Stimulated activated CD4-positive, alpha-beta T cell treated with anti-CD3 and anti-CD28 coated beads, Interleukin-12 subunit alpha, Interleukin-12 subunit beta, amount 100 ng/mL, for 48 hours (primary cell): ENCODE results near the gene GRIP1.

Source experiments
- DNase-seq, 3 donors: peaks; one replicate each; pipeline ENCODE4 v3.0.0-alpha.2; 2020; ENCODE audit warnings: low read depth in 2 of 3, low spot score in 1 of 3

Gene GRIP1

GRCh38 chr12:66602483-66603143 lies 76.3 kb downstream of the GRIP1 start:
- DNase-seq: no peak

GRCh38 chr12:66600903-66601302 lies 78.0 kb downstream of the GRIP1 start:
- DNase-seq: no peak

GRCh38 chr12:66599816-66600215 lies 79.1 kb downstream of the GRIP1 start:
- no peak for DNase-seq

GRCh38 chr12:66598608-66599007 lies 80.3 kb downstream of the GRIP1 start:
- no peak for DNase-seq

- no peak for DNase-seq
Measured at GRCh38 chr12:66598079-66598478, 80.8 kb downstream of the GRIP1 start.

GRCh38 chr12:66596199-66596598 lies 82.7 kb downstream of the GRIP1 start:
- DNase-seq: no peak

GRCh38 chr12:66594688-66595087 lies 84.2 kb downstream of the GRIP1 start:
- DNase-seq: no peak

- no peak for DNase-seq
Measured at GRCh38 chr12:66590275-66590985, 88.4 kb downstream of the GRIP1 start.

GRCh38 chr12:66589095-66589494 lies 89.8 kb downstream of the GRIP1 start:
- no peak for DNase-seq

GRCh38 chr12:66587912-66588311 lies 91.0 kb downstream of the GRIP1 start:
- DNase-seq: no peak

GRCh38 chr12:66584673-66585072 lies 94.2 kb downstream of the GRIP1 start:
- DNase-seq: no peak

- no peak for DNase-seq
Measured at GRCh38 chr12:66573605-66574004, 105.3 kb downstream of the GRIP1 start.

- DNase-seq: no peak
Measured at GRCh38 chr12:66572845-66573244, 106.0 kb downstream of the GRIP1 start.

GRCh38 chr12:66571361-66571915 lies 107.4 kb downstream of the GRIP1 start:
- no peak for DNase-seq

GRCh38 chr12:66563220-66563619 lies 115.7 kb downstream of the GRIP1 start:
- no peak for DNase-seq

GRCh38 chr12:66555113-66555512 lies 123.8 kb downstream of the GRIP1 start:
- no peak for DNase-seq

GRCh38 chr12:66552716-66553115 lies 126.2 kb downstream of the GRIP1 start:
- DNase-seq: no peak

- DNase-seq: no peak
Measured at GRCh38 chr12:66550626-66551025, 128.2 kb downstream of the GRIP1 start.

- no peak for DNase-seq
Measured at GRCh38 chr12:66549050-66549389, 129.9 kb downstream of the GRIP1 start.

GRCh38 chr12:66548338-66549049 lies 130.4 kb downstream of the GRIP1 start:
- no peak for DNase-seq

GRCh38 chr12:66541426-66541825 lies 137.4 kb downstream of the GRIP1 start:
- no peak for DNase-seq

- DNase-seq: no peak
Measured at GRCh38 chr12:66539431-66539830, 139.4 kb downstream of the GRIP1 start.
